Tibial artery (tissue), 4 donors: ENCODE results near the gene ESF1.

ENCODE experiments used
- DNase-seq, 2 donors: peaks; one replicate each; pipeline ENCODE4 v3.0.0-alpha.2; 2019
- H3K27ac ChIP-seq, 2 donors: fragments of 200-600 bp; sonication (generic) in 1 of 2; 1 replicate in 1 of 2; 2 replicates in 1 of 2; pipeline ENCODE4 v1.5.1; 2018 to 2019; ENCODE audit warnings: mild to moderate bottlenecking in 1 of 2
- H3K27me3 ChIP-seq, 2 donors: fragments of 200-600 bp; sonication (generic) in 1 of 2; one replicate each; pipeline versions ENCODE4 v1.5.1 to v1.6.0; 2016 to 2019
- H3K36me3 ChIP-seq, 3 donors: fragments of 200-600 bp; sonication (generic) in 2 of 3; one replicate each; pipeline ENCODE4 v1.5.1; 2016 to 2019; ENCODE audit warnings: mild to moderate bottlenecking in 2 of 3
- H3K4me1 ChIP-seq, 4 donors: fragments of 200-600 bp; sonication (generic) in 2 of 4; 1 replicate in 3 of 4; 2 replicates in 1 of 4; pipeline ENCODE4 v1.5.1; 2016 to 2019
- H3K4me3 ChIP-seq, 2 donors: fragments of 200-600 bp; sonication (generic) in 1 of 2; 1 replicate in 1 of 2; 2 replicates in 1 of 2; pipeline ENCODE4 v1.5.1; 2018 to 2019; ENCODE audit warnings: mild to moderate bottlenecking in 2 of 2
- H3K9me3 ChIP-seq, 3 donors: fragments of 200-600 bp; sonication (generic) in 1 of 3; one replicate each; pipeline ENCODE4 v1.5.1; 2016 to 2019
- CTCF ChIP-seq, 2 experiments: fragments of 200-600 bp in 1 of 2; fragments of 450-650 bp in 1 of 2; IDR thresholded peaks; one replicate each; pipeline ENCODE4 v1.5.1; 2017 to 2019; ENCODE audit warnings: antibody characterized with exemption in 2 of 2, mild to moderate bottlenecking in 1 of 2, moderate library complexity in 1 of 2
- intact Hi-C: fragments of 100-400 bp; cut with DNase I; formaldehyde crosslinking; loops from one replicate; pipeline ENCODE4 v1.15.0; 2023; ENCODE audit warnings: low total_unique reads

ESF1 gene

GRCh38 chr20:13777171-13777601, 7.5 kb downstream of the ESF1 start:
- Histone ChIP-seq H3K27ac (no peak overlapping the region), H3K4me3 (no peak overlapping the region), H3K36me3 (peaks cover 31 to 65% (median 51%) of the 10 kb centered on the region in 3 donors), H3K27me3 (no peaks in the 10 kb centered on the region), H3K9me3 (no peaks in the 10 kb centered on the region), H3K4me1 (peaks cover 0 to 11% (median 2%) of the 10 kb centered on the region in 4 donors)
- no peak for TF ChIP-seq CTCF (IDR thresholded peaks at IDR 0.05)
- no peak for DNase-seq
- intact Hi-C loops: no loop called here

GRCh38 chr20:13775867-13776266, 8.9 kb downstream of the ESF1 start:
- H3K27me3 ChIP-seq: no peaks in the 10 kb centered on the region
- intact Hi-C loops: no loop called here
- TF ChIP-seq CTCF (IDR thresholded peaks at IDR 0.05): no peak

GRCh38 chr20:13772529-13772928, 12.2 kb downstream of the ESF1 start:
- Histone ChIP-seq H3K36me3 (peaks cover 40 to 71% (median 57%) of the 10 kb centered on the region in 3 donors), H3K4me1 (no peaks in the 10 kb centered on the region), H3K27ac (peak overlapping the region in 1 of 2 donors; percentile 14), H3K4me3 (no peak overlapping the region), H3K27me3 (no peaks in the 10 kb centered on the region), H3K9me3 (no peaks in the 10 kb centered on the region)
- no peak for DNase-seq
- TF ChIP-seq CTCF (IDR thresholded peaks at IDR 0.05): no peak
- intact Hi-C loops: no loop called here

More at GRCh38 chr20:13775867-13776266, 8.9 kb downstream of the ESF1 start:
- Histone ChIP-seq H3K9me3 (no peaks in the 10 kb centered on the region), H3K36me3 (peaks cover 22 to 54% (median 45%) of the 10 kb centered on the region in 3 donors), H3K27ac (no peak overlapping the region), H3K4me3 (no peak overlapping the region), H3K4me1 (peaks cover 0 to 6% (median 2%) of the 10 kb centered on the region in 4 donors)
- DNase-seq: no peak

- intact Hi-C loops: loop anchor here (2.0 kb wide), 1 partner anchor 653 kb away; no protein-coding TSS in a partner anchor
These were observed 12.8 kb downstream of the ESF1 start for GRCh38 chr20:13771853-13772453.

GRCh38 chr20:13770141-13770540, 14.6 kb downstream of the ESF1 start:
- H3K4me3 ChIP-seq: no peak overlapping the region
- intact Hi-C loops: loop anchor here (2.0 kb wide), 1 partner anchor 651 kb away; no protein-coding TSS in a partner anchor
- no peak for TF ChIP-seq CTCF (IDR thresholded peaks at IDR 0.05)
- H3K4me1 ChIP-seq: no peaks in the 10 kb centered on the region
- no peaks in the 10 kb centered on the region for H3K27me3 ChIP-seq
- DNase-seq: no peak
- H3K36me3 ChIP-seq: peaks cover 47 to 75% (median 72%) of the 10 kb centered on the region in 3 donors
- H3K27ac ChIP-seq: no peak overlapping the region
- peaks cover 0 to 7% (median 7%) of the 10 kb centered on the region in 3 donors for H3K9me3 ChIP-seq

More at GRCh38 chr20:13771853-13772453, 12.8 kb downstream of the ESF1 start:
- no peak overlapping the region for H3K4me3 ChIP-seq
- no peaks in the 10 kb centered on the region for H3K4me1 ChIP-seq
- TF ChIP-seq CTCF (IDR thresholded peaks at IDR 0.05): peak; percentile 36 to 45
- peak overlapping the region in 1 of 2 donors; percentile 14 for H3K27ac ChIP-seq
- DNase-seq: no peak
- H3K27me3 ChIP-seq: no peaks in the 10 kb centered on the region
- H3K36me3 ChIP-seq: peaks cover 42 to 71% (median 63%) of the 10 kb centered on the region in 3 donors
- H3K9me3 ChIP-seq: no peaks in the 10 kb centered on the region
